ENCODE data around the gene NR1I3. TPM values are rescaled to one million over a fixed set of nuclear protein-coding genes. Genes with fewer than 3 reads are reported as not detected.
"Not testable (repeated sequence)": the region's sequence is repeated elsewhere in the genome, so short reads cannot be mapped to it uniquely, and the experiment has no call there.

Gene NR1I3
- total RNA-seq, 1 donor from 2014 or later, result 0.47 TPM

- no peak for DNase-seq
Observed at GRCh38 chr1:161250829-161251228, 12.8 kb upstream of the NR1I3 start.

- DNase-seq, result not testable (repeated sequence)
Observed at GRCh38 chr1:161250100-161250499, 12.1 kb upstream of the NR1I3 start.

- no peak for DNase-seq
Observed at GRCh38 chr1:161244888-161245287, 6.9 kb upstream of the NR1I3 start.

- DNase-seq, result no peak
Observed at GRCh38 chr1:161242313-161242712, 4.3 kb upstream of the NR1I3 start.

GRCh38 chr1:161241682-161242081, 3.7 kb upstream of the NR1I3 start:
- DNase-seq, result no peak

GRCh38 chr1:161235957-161236775, 1.8 kb downstream of the NR1I3 start:
- no peak for DNase-seq

- DNase-seq, result no peak
Observed at GRCh38 chr1:161233102-161233501, 4.9 kb downstream of the NR1I3 start.

GRCh38 chr1:161230762-161231161, 7.2 kb downstream of the NR1I3 start:
- DNase-seq, result no peak

GRCh38 chr1:161229896-161230295, 8.1 kb downstream of the NR1I3 start:
- DNase-seq, result no peak

GRCh38 chr1:161228032-161228431, 10.0 kb downstream of the NR1I3 start:
- no peak for DNase-seq

GRCh38 chr1:161227196-161227871, 10.7 kb downstream of the NR1I3 start:
- DNase-seq, result peak; percentile 65

- no peak for DNase-seq
Observed at GRCh38 chr1:161226759-161227158, 11.2 kb downstream of the NR1I3 start.

- no peak for DNase-seq
Observed at GRCh38 chr1:161226320-161226711, 11.7 kb downstream of the NR1I3 start.

- DNase-seq, result peak; percentile 95
Observed at GRCh38 chr1:161225534-161226319, 12.3 kb downstream of the NR1I3 start, which contains the start of gene TOMM40L. Gene TOMM40L, plus strand, starts transcription at chr1:161226060. Its CDS starts 430 bp downstream, at chr1:161226490.

- no peak for DNase-seq
Observed at GRCh38 chr1:161225178-161225533, 12.8 kb downstream of the NR1I3 start.

- DNase-seq, result not testable (repeated sequence)
Observed at GRCh38 chr1:161224695-161225087, 13.3 kb downstream of the NR1I3 start.

GRCh38 chr1:161223805-161224694, 14.0 kb downstream of the NR1I3 start:
- no peak for DNase-seq

- DNase-seq, result no peak
Observed at GRCh38 chr1:161222175-161223019, 15.6 kb downstream of the NR1I3 start.

- DNase-seq, result no peak
Observed at GRCh38 chr1:161220002-161220401, 18.0 kb downstream of the NR1I3 start.

GRCh38 chr1:161219078-161219892, 18.7 kb downstream of the NR1I3 start:
- DNase-seq, result no peak
